K562 (cell line): Measurements from ENCODE around the gene PRPF18. TPM values are rescaled to one million over a fixed set of nuclear protein-coding genes. Genes with fewer than 3 reads are reported as not detected.
"Not testable (repeated sequence)": the region's sequence is repeated elsewhere in the genome, so short reads cannot be mapped to it uniquely, and the experiment has no call there.

Experiments used
- BACH1 ChIP-seq: fragments of 200-800 bp; sonication (Bioruptor generic); IDR thresholded peaks from 2 replicates; pipeline ENCODE4 v1.6.1; 2016; ENCODE audit warnings: missing genetic modification characterization, missing compliant biosample characterization
- CREB3 ChIP-seq: fragments of 450-650 bp; conservative IDR thresholded peaks from 2 replicates; pipeline ENCODE4 v1.6.1; 2016; ENCODE audit warnings: missing genetic modification characterization, low read depth, mild to moderate bottlenecking, missing compliant biosample characterization, moderate library complexity
- DMBX1 ChIP-seq: fragments of 250-450 bp; sonication (Bioruptor Pico); IDR thresholded peaks from 2 replicates; pipeline ENCODE4 v1.8.0; 2022; ENCODE audit warnings: inconsistent platforms, mild to moderate bottlenecking, moderate library complexity, borderline replicate concordance
- GTF2A2 ChIP-seq: IDR thresholded peaks from 2 replicates; pipeline ENCODE4 v1.6.1; 2016; ENCODE audit warnings: mild to moderate bottlenecking, missing genetic modification characterization, missing compliant biosample characterization
- HDAC8 ChIP-seq: fragments of 450-650 bp; IDR thresholded peaks from 2 replicates; pipeline ENCODE4 v1.6.1; 2016; ENCODE audit warnings: mild to moderate bottlenecking, missing genetic modification characterization, moderate library complexity, missing compliant biosample characterization
- NR4A1 ChIP-seq, 2 experiments: fragments of 250-450 bp in 1 of 2; fragments of 450-650 bp in 1 of 2; sonication (Bioruptor Pico) in 1 of 2; IDR thresholded peaks; 2 replicates each; pipeline versions ENCODE4 v1.4.0 to v1.6.1; 2016 to 2020; ENCODE audit warnings: mild to moderate bottlenecking in 2 of 2, missing compliant biosample characterization in 1 of 2, missing genetic modification characterization in 1 of 2, moderate library complexity in 1 of 2
- PTRF ChIP-seq: fragments of 450-650 bp; IDR thresholded peaks from 2 replicates; pipeline ENCODE4 v1.6.1; 2016; ENCODE audit warnings: mild to moderate bottlenecking, missing genetic modification characterization, missing compliant biosample characterization
- PYGO2 ChIP-seq: fragments of 450-650 bp; IDR thresholded peaks from 2 replicates; pipeline ENCODE4 v1.6.1; 2016; ENCODE audit warnings: mild to moderate bottlenecking, missing genetic modification characterization, moderate library complexity, missing compliant biosample characterization
- TEAD2 ChIP-seq: fragments of 450-650 bp; IDR thresholded peaks from 2 replicates; pipeline ENCODE4 v1.6.1; 2016; ENCODE audit warnings: missing genetic modification characterization, control low read depth, missing compliant biosample characterization
- ZNF395 ChIP-seq: fragments of 200-800 bp; sonication (Bioruptor generic); IDR thresholded peaks from 2 replicates; pipeline ENCODE4 v1.6.1; 2017; ENCODE audit warnings: missing genetic modification characterization, missing compliant biosample characterization
- ZNF592 ChIP-seq: fragments of 450-650 bp; IDR thresholded peaks from 2 replicates; pipeline ENCODE4 v1.6.1; 2017; ENCODE audit warnings: antibody characterized with exemption, mild to moderate bottlenecking
- ZNF740 ChIP-seq, 3 experiments: fragments of 200-800 bp in 1 of 3; sonication (Bioruptor generic) in 1 of 3; sonication (generic) in 1 of 3; formaldehyde crosslinking in 1 of 3; IDR thresholded peaks; 2 replicates each; pipeline versions ENCODE4 v1.6.1 to v1.8.0; 2016 to 2022; ENCODE audit warnings: mild to moderate bottlenecking in 2 of 3, missing compliant biosample characterization in 2 of 3, missing genetic modification characterization in 2 of 3, missing genetic modification reagents in 1 of 3
- polyA plus RNA-seq, 8 experiments: library from polyadenylated mRNA; depleted of rRNA in 4 of 8; stranded (reverse) in 5 of 8; unstranded in 3 of 8; fragments of >200 nt; fragmentation: Nextera tagmentation in 2 of 8; fragmentation: Illumina TruSeq in 1 of 8; extraction: Ambion mirVana in 2 of 8; extraction: Trizol in 1 of 8; gene quantifications; 2 replicates each; pipeline versions ENCODE4 v1.2.1 to v1.2.3, GENCODE V29; 2011 to 2014; ENCODE audit warnings: inconsistent platforms in 1 of 8, missing spikeins in 1 of 8
- total RNA-seq, 7 experiments: library from RNA; depleted of rRNA in 6 of 7; stranded (reverse); fragments of >200 nt in 6 of 7; fragmentation: Illumina TruSeq in 2 of 7; extraction: Trizol in 2 of 7; gene quantifications; 2 replicates each; pipeline versions ENCODE4 v1.2.1 to v1.2.3, GENCODE V29; 2011 to 2021; ENCODE audit warnings: low replicate concordance in 1 of 7

The PRPF18 gene
- total and polyA plus RNA-seq, 9 of the 15 experiments (the other 6 are each of a cell fraction or from before 2014, with no cell fraction given) = 14.0 to 30.6 (median 23.1) TPM

- TF ChIP-seq ZNF592 (0 out of 2 replicates have a peak, but pooled peaks have one; percentile 50), CREB3 (tag) (peak; percentile 78; the same call in 1 of the 2 replicates), PTRF (tag) (peak; percentile 70), TEAD2 (tag) (peak; percentile 64), GTF2A2 (tag) (peak; percentile 86), PYGO2 (tag) (peak; percentile 71), ZNF740 (tag; IDR thresholded peaks at IDR 0.05) (peak in 1 of 2 experiments; percentile 71; a peak in 1 of 4 replicates), HDAC8 (tag) (0 out of 2 replicates have a peak, but pooled peaks have one; percentile 25), BACH1 (peak; percentile 44; the same call in 1 of the 2 replicates), NR4A1 (tag; IDR thresholded peaks at IDR 0.05) (peak; percentile 98), DMBX1 (CRISPR knock-in tag) (peak; percentile 33; the same call in 1 of the 2 replicates), ZNF395 (peak; percentile 54; the same call in 1 of the 2 replicates)
- TF ChIP-seq ZNF740, NR4A1 (CRISPR knock-in tag; IDR thresholded peaks at IDR 0.05): not testable (repeated sequence)
Observed at GRCh38 chr10:13537985-13538384, 48.8 kb upstream of the PRPF18 start (continued).
